HG02763 (cell line): ENCODE measurements around the gene TMF1.

ENCODE experiments used
- ATAC-seq: cut with Tn5 transposase; IDR thresholded peaks from one replicate; pipeline ENCODE4 v1.9.1; 2021; ENCODE audit warnings: mild to moderate bottlenecking, moderate library complexity; ENCODE audit not compliant: unreplicated experiment

Gene TMF1

GRCh38 chr3:69080233-69080920 lies 28.2 kb upstream of the TMF1 start, which contains the start of gene UBA3:
Gene UBA3, minus strand, starts transcription at chr3:69080365. Its CDS starts 12 bp downstream, at chr3:69080353.
- ATAC-seq = peak; percentile 42

GRCh38 chr3:69079269-69080159 lies 27.4 kb upstream of the TMF1 start:
- no peak for ATAC-seq

GRCh38 chr3:69072928-69073327 lies 20.8 kb upstream of the TMF1 start:
- no peak for ATAC-seq

GRCh38 chr3:69066121-69066520 lies 14.0 kb upstream of the TMF1 start:
- ATAC-seq = no peak

- no peak for ATAC-seq
These were observed 13.3 kb upstream of the TMF1 start for GRCh38 chr3:69065318-69065964.

GRCh38 chr3:69063636-69064035 lies 11.5 kb upstream of the TMF1 start:
- ATAC-seq = no peak

- ATAC-seq = no peak
These were observed 7.6 kb upstream of the TMF1 start for GRCh38 chr3:69059688-69060087.

- no peak for ATAC-seq
These were observed 6.8 kb upstream of the TMF1 start for GRCh38 chr3:69058947-69059224.

GRCh38 chr3:69058180-69058946 lies 6.2 kb upstream of the TMF1 start:
- ATAC-seq = peak; percentile 96

GRCh38 chr3:69052472-69052898 lies 352 bp upstream of the TMF1 start:
- peak; percentile 3 for ATAC-seq

GRCh38 chr3:69048990-69049389 lies 3.1 kb downstream of the TMF1 start:
- ATAC-seq = no peak

- no peak for ATAC-seq
These were observed 7.5 kb downstream of the TMF1 start for GRCh38 chr3:69044608-69045007.

- ATAC-seq = no peak
These were observed 18.7 kb downstream of the TMF1 start for GRCh38 chr3:69033470-69033869.

- ATAC-seq = no peak
These were observed 19.4 kb downstream of the TMF1 start for GRCh38 chr3:69032737-69033136.

- ATAC-seq = no peak
These were observed 20.0 kb downstream of the TMF1 start for GRCh38 chr3:69032142-69032541.

GRCh38 chr3:69031635-69032034 lies 20.5 kb downstream of the TMF1 start:
- no peak for ATAC-seq

GRCh38 chr3:69020857-69021256 lies 31.3 kb downstream of the TMF1 start:
- no peak for ATAC-seq

- ATAC-seq = no peak
These were observed 31.7 kb downstream of the TMF1 start for GRCh38 chr3:69020424-69020823.

GRCh38 chr3:69016901-69017300 lies 35.2 kb downstream of the TMF1 start:
- no peak for ATAC-seq

GRCh38 chr3:69016102-69016501 lies 36.0 kb downstream of the TMF1 start:
- ATAC-seq = no peak

- ATAC-seq = no peak
These were observed 38.0 kb downstream of the TMF1 start for GRCh38 chr3:69014022-69014580.
